ENCODE data around the gene GID8.
A peak's percentile ranks its signal among the peaks of the same experiment; 100 is the strongest.
"Not testable (repeated sequence)": the region's sequence is repeated elsewhere in the genome, so short reads cannot be mapped to it uniquely, and the experiment has no call there.

The GID8 gene

DNA sequence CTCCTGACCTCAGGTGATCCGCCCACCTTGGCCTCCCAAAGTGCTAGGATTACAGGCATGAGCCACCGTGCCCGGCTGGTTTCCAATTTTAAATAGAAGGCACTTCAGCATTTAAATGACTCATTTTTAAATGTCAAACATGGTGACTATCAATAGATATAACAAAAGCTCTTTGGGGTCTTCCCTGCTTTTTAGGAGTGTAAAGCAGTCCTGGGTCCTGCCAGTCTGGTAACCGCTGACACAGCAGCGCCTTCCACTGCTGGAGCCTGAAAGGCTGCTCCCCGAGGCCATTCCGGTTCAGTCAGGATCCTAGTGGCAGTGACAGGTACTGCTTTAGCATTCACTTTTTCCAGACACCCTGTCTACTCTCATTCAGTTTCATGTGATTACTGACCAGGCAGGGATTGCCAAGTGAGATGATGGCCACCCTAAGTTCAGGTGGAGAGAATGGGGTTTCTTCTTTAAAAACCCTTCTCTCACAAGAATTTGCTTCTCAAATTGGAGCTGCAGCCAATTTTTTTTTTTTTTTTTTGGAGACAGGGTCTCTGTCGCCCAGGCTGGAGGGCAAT is 16.7 kb upstream of the GID8 start:
- peak; percentile 63 for DNase-seq (ENCODE audit: low read depth)

GRCh38 chr20:62922451-62922921 is 15.5 kb upstream of the GID8 start:
- no peak for DNase-seq (ENCODE audit: low read depth)
- no peak overlapping the region for H3K4me3 ChIP-seq (ENCODE audit: control insufficient read depth, low read depth, low read length)
- no peak for TF ChIP-seq CTCF (conservative IDR thresholded peaks at IDR 0.05; ENCODE audit: control insufficient read depth, insufficient read depth, low read depth, low read length)

More for the DNA sequence above, 16.7 kb upstream of the GID8 start:
- TF ChIP-seq CTCF (conservative IDR thresholded peaks at IDR 0.05; ENCODE audit: control insufficient read depth, insufficient read depth, low read depth, low read length), result peak; percentile 60
- H3K4me3 ChIP-seq (ENCODE audit: control insufficient read depth, low read depth, low read length), result no peak overlapping the region

- peak; percentile 88 for DNase-seq (ENCODE audit: low read depth)
Observed at GRCh38 chr20:62923059-62923668, 14.8 kb upstream of the GID8 start.

GRCh38 chr20:62923669-62924441 is 14.1 kb upstream of the GID8 start:
- H3K4me3 ChIP-seq (ENCODE audit: control insufficient read depth, low read depth, low read length), result peak overlapping the region; percentile 90
- no peak for DNase-seq (ENCODE audit: low read depth)
- no peak for TF ChIP-seq CTCF (conservative IDR thresholded peaks at IDR 0.05; ENCODE audit: control insufficient read depth, insufficient read depth, low read depth, low read length)

More at GRCh38 chr20:62923059-62923668, 14.8 kb upstream of the GID8 start:
- not testable (repeated sequence) for H3K4me3 ChIP-seq (ENCODE audit: control insufficient read depth, low read depth, low read length)

- peak; percentile 47 for DNase-seq (ENCODE audit: low read depth)
- H3K4me3 ChIP-seq (ENCODE audit: control insufficient read depth, low read depth, low read length), result peak overlapping the region; percentile 90
- no peak for TF ChIP-seq CTCF (conservative IDR thresholded peaks at IDR 0.05; ENCODE audit: control insufficient read depth, insufficient read depth, low read depth, low read length)
Observed at GRCh38 chr20:62924442-62925075, 13.4 kb upstream of the GID8 start.

DNA sequence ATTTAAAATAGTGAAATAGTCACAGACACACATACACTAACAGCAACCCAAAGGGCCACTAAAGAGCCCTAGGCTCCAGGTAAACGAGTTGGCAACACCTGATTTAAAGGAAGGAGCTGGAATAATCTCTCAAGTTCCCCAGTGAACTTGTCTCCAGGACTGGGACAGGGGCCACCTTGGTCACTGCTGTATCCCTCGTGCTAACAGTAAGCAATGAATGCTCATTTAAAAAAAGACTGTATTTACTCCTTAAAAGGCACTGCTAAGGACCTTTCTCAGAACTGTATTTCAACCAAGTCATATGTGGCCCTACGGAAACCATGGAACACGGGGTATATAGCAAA is 12.9 kb upstream of the GID8 start:
- peak overlapping the region; percentile 90 for H3K4me3 ChIP-seq (ENCODE audit: control insufficient read depth, low read depth, low read length)
- TF ChIP-seq CTCF (conservative IDR thresholded peaks at IDR 0.05; ENCODE audit: control insufficient read depth, insufficient read depth, low read depth, low read length), result no peak
- no peak for DNase-seq (ENCODE audit: low read depth)
